IPS-NIHi7 (cell line): Measurements from ENCODE around the gene PNO1.
"Not testable (repeated sequence)": the region's sequence is repeated elsewhere in the genome, so short reads cannot be mapped to it uniquely, and the experiment has no call there.

ENCODE experiments used
- DNase-seq: peaks from one replicate; pipeline ENCODE4 v3.0.0; 2012; ENCODE audit warnings: mixed read lengths; ENCODE audit errors: extremely low spot score

Gene PNO1

DNA sequence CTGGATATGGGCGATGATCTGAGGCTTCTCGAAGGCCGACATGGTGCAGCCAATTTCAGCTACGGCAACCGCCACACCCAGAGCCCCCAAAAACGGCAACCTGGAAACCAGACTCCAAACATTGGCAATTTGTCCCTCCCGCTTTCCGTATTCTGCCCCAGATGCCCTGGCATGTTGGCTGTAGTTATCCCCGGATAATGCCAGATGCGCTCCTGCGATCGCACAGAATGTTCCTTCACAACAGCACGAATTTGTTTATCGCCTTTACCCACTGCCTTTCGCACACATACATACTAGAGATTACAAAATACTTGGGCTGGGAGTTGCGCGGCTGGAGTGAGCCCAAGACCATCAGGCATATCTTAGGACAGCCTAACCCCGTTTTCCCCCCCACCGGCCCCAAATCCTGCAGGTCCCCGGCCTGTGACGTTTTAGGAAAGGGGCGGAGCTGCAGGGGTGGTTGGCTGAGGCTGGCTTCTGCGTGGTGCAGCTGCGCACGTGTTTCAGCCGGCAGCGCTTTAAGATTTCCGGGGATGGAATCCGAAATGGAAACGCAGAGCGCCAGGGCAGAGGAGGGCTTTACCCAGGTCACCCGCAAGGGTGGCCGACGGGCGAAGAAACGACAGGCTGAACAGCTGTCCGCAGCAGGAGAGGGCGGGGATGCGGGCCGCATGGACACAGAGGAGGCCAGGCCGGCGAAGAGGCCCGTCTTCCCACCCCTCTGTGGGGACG lies at the start of gene PNO1:
PNO1 (plus strand) TSS at position 487 of the 732 bp plus-strand sequence; CDS start at position 534, 47 bp downstream.
- DNase-seq: peak; percentile 96

DNA sequence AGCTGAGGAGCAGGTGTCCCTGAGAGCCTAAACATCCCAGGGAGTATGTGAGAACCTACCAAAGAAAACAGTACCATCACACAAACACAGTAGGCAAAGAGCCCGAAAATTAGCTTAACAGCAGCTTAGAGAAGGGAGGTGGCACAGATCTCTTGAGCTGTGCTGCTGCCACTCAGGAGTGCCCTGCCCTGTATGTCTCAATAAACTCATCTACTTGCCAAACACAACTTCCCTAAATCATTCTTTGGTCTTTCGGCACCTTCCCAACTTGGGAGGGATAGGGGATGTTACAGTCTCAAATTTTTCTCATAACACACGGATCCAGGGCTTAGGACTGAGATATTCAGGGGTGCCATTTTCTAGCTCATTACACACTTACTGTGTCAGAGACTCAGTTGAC lies 49.6 kb upstream of the PNO1 start:
- DNase-seq: no peak

DNA sequence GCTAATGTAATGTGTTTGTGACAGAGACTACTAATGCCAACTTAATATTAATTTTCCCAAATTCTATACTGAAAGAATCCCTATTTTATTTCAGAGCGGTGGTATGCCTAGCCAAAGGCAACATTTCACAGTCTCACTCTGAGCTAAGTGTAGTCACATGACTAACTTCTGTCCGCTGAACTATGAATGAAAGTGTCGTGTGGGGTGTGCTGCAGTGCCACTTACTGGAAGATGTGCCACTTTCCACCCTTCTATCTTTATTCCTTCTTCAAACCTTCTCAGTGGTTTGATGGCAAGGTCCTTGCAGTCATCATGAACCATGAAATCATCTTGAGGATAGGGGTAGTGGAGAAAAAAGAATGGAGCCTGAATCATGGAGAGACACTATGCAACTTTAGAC lies 47.6 kb upstream of the PNO1 start:
- DNase-seq: no peak

DNA sequence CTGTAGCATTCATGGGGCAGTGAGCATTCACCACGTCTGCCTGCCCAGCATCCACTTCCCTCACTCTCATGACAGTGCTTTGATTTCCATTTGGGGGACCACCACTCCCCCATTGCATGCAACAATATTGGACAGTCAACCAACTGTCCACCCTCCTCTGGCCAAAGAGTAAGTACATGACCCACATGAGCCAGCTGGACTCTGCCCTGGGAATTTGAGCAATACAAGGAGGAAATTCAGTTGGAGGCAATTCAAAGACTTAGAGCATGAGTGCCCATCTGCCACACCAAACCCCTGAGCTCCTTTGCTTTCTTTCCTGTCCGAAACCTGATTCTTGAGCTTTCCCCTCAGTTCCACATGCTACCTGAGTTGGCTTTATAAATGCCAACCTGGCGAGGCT lies 41.7 kb upstream of the PNO1 start:
- no peak for DNase-seq

DNA sequence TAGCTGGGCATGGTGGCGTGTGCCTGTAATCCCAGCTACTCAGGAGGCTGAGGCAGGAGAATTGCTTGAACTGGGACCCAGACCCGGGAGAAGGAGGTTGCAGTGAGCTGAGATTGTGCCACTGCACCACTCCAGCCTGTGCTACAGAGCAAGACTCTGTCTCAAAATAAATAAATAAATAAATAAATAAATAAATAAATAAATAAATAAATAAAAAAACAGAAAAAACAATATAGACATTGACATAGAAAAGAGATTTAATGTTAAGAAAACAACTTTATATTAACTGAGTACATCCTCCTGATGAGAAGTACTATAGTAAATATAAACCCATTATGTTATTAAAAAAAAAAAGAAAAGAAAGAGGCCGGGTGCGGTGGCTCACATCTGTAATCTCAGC lies 39.8 kb upstream of the PNO1 start:
- DNase-seq: not testable (repeated sequence)

DNA sequence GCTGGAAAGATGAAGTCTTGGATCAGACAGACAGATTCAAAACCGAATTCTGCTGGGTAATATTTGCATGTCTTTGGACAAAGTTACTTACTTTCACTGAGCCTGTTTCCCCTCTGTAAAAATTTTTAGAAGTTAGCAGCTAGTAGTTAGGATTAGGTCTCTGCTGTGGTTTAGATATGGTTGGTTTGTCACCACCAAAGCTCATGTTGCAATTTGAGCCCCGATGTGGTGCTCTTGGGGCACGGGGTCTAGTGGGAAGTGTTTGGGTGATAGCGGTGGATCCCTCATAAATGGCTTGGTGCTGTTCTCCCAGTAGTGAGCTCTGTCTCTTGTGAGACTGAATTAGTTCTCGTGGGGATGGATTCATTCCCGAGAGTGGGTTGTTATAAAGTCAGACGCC lies 38.9 kb upstream of the PNO1 start:
- DNase-seq: no peak

DNA sequence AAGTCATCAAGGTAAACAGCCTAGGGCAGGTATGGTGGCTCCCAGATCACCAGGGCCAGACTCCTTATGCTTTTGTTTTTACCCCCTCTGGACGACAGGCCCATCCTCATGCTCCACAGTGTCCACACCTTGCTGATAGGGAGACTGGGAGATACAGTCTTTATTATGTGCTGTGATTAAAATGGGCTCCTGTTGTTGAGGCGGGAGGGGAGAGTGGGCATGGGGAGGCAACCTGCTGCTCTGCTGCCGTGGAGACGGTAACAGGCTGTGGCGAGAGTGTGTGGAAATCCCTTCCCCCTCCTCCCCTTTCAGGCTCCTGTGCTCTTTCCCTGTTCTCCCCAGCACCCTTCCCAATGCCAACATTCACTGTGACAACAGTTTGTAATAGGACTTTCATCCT lies 38.2 kb upstream of the PNO1 start:
- DNase-seq: no peak

DNA sequence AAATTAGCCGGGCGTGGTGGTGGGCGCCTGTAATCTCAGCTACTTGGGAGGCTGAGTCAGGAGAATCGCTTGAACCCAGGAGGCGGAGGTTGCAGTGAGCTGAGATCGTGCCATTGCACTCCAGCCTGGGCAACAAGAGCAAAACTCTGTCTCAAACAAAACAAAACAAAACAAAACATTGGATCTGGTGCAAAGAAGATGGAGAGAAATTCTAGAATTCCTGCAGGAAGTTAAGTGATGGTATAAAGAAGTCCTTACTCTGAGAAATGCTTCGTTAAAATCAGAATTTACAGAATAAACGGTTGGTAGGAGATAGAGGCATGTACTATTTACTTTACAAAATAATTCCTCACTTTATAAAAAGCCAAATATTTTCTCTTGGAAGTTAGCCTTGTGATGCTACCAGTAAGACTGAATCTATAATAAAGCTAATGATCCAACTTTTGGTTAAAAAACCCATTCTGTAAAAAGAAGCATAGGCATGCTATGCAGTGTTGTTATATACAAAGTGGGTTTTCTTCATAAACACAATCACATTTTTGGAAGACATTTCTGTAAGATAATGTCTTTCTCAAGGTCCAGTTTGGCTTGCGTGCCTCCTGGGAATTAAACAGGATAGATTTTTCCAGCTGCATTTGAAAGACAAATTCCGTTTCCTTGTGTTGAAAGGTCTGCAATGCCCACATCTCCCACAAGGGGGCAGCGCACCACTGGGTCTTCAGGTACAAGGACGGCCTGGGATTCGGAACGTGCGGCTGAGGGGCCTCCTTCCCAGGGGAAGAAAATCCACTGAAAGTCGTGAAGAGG lies 35.6 kb upstream of the PNO1 start:
- DNase-seq: peak; percentile 87

DNA sequence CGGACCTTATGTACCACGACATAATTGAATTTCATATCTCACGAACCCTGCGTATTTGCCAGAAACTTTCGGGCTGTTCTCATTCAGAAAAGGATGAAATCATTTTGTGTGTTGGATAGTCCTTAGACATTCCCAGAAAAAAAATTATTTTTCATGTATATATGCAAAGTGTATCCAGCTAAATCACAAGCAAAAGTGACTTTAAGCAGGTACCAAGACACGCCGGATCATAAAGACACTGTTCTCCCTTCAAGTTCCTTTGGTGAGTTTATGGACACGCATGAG lies 35.1 kb upstream of the PNO1 start:
- DNase-seq: no peak

DNA sequence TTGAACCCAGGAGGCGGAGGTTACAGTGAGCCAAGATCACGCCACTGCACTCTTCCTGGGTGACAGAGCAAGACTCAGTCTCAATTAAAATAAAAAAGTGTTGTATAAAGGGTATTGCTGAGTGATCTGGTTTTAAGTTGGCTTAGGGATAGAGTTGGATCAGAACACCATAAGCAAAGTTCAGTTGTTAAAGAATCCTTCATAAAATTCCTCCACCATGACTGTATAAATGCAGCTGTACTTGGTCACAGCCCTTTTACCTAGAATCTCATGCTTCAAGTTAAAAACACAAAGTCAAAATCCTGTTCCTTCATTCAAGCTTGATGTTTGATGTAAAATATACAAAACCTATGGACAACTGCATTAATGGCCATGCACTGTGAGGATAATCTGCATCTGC lies 33.4 kb upstream of the PNO1 start:
- DNase-seq: no peak

DNA sequence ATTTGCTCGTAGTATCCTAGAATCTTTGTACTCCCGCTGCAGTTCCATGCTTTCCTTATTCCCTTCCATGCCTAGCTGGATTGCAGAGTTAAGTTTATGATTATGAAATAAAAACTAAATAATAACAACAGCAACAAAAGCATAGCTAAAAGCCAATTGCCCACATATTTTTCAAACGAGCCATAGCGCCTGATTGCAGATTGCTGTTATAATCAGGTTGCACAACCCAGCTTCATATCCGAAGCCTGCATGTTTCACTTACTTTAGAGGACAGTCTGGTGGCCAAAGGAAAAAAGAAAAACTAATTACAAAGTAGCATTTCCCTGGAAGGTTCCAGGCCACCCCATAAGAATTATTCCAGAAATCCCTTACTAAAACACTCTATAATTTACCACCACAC lies 31.9 kb upstream of the PNO1 start:
- DNase-seq: no peak

DNA sequence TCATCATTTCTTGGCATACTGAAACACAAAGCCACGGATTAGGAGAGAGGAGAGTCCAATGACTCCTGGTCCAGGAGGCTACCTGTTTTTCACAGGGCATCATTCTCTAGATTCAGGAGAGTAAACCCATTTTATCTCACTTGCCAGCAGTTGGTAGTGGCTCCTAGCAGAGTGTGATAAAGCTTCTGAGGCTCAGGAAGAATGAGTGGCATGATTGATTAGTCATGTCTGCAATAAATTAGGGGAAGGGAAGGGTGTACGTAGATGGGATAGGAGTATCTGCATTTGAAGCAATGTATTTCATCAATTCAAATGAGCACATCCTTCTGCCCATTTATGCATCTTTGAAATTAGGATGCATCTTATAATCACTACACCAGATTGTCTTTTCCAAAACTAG lies 31.1 kb upstream of the PNO1 start:
- no peak for DNase-seq

DNA sequence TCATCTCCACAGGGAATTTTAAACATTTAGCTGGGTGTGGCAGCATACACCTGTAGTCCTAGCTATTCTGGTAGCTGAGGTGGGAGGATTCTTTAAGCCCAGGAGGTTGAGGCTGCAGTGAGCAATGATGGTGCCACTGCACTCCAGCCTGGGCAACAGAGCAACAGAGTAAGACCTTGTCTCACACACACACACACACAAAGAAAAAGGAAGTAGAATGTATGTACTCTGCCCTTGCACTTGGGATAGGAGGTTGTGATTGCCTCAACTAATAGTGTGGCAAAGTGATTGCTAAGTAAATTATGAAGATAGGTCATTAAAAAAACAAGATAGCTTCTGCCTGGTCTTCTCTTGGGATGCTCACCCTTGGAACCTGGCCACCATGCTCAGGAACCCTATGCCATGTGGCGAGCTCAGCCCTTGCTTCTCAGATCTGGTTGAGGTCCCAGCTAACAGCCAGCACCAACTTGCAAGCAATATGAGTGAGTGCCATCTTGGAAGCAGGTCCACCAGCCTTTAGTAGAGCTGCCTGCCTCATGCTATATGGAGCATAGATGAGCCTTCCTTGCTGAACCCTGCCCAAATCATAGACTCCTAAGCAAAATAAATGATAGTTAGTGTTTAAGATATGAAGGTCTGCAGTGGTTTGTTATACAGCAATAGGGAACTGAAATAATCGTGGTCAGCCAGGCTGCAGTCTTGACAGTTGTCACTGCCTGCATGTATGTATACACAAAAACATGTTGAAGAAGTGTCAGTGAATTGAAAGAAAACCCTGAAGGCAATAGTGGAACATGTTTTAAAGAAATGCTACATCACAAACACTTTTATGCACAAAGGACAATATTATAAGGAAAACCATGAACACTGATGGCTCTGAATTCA lies 30.1 kb upstream of the PNO1 start:
- no peak for DNase-seq

DNA sequence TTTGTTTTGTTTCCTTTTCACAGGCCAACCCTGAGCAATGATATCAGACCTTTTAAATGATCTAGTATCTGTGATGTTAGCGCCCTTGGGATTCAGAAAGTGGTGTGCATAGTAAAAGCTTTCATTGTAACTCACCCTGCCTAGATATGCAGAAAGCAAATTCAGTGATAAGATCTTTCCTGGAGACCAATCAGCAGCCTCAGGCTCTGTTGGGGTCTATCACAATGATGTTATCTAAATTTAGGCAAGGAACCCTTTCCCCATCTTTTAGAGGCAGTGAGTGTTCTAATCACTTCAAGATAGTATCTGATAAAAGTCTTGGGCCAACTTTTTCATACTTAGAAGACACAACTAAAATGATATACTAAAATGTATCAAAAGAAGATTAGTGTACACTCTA lies 23.6 kb upstream of the PNO1 start:
- no peak for DNase-seq

DNA sequence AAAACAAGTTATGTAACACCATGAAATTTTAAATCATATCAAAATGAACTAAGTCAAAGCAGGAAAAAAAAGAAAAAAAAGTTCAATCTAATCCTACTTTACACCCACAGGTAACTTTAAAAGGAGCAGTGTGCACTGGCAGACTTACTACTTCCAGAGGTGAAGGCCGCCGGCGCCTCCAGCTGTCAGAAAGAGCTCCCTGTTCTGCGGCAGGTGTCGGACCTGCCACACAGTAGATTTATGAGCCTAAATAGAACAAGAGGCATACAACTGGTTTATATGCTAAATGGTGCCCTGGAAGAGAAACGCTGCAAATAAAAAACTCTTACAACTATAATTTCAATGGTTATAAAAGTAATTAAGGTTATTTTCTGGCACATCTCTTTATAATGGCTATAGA lies 23.1 kb upstream of the PNO1 start:
- DNase-seq: no peak

DNA sequence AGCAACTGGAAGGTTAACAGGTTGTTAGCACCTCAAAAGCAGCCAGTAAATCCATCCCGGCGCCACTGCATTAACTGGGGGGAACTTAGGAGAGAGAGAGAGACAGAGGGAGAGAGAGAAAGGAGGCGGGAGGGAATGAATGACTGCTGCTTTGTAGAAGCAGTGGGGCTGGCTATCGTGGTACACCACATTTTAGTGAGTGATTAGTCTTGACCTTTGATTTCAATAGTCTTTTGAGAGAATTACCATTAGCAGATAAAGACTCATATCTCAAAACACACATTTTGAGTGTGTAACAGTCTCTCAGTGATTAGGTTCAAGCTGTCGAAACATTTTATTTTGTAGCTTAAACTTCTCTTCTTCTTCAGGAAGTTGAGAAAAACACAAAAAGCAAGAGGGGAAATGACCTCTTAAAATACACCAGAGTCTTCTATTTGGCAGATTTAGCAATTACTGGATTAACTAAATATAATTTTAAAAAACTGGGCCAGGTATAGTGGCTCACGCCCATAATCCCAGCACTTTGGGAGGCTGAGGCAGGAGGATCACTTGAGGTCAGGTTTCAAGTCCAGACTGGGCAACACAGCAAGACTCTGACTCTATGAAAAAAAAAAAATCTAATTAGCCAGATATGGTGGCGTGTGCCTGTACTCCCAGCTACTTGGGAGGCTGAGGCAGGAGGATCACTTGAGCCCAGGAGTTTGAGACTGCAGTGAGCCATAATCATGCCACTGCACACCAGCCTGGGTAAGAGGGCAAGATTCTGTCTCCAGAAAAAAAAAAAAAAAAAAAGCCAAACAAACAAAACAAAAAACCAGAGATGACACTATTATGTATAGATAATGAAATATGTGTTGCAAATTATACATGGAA lies 22.0 kb upstream of the PNO1 start:
- no peak for DNase-seq

DNA sequence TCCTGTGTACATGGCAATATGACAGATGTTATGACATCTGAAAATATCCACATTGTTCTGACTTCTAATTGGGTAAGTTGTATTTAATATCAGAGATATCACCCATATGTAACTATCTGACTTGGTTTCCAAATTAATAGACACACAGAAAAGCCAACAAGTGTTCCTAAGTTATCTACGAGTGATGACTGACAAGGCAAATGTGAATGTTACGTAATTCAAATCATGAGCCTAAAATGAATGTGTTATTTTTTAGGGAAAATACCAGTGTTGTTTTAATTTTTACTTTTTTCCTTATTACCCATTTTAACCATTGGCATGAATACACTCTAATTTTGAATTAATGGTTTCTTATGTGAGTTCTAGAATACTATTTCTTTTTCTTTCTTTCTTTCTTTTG lies 15.8 kb upstream of the PNO1 start:
- no peak for DNase-seq

DNA sequence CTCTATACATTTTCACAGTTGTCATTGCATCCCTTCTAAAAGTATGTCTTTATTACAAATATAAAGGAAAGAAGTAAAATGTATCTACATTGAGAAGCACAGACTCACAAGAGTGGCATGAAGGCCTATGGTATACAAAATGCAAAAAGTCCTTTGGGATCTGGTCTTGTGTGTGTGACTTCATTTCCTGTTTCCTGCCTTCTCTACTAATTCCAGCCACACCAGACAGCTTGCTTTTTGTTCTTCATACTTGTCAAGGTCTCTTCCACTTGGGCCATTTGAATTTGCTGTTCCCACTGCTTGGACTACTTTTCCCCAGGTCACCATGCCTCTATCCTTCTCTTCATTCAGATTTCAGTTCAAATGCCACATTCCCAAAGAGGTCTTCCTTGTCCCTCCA lies 6.7 kb upstream of the PNO1 start:
- DNase-seq: no peak

DNA sequence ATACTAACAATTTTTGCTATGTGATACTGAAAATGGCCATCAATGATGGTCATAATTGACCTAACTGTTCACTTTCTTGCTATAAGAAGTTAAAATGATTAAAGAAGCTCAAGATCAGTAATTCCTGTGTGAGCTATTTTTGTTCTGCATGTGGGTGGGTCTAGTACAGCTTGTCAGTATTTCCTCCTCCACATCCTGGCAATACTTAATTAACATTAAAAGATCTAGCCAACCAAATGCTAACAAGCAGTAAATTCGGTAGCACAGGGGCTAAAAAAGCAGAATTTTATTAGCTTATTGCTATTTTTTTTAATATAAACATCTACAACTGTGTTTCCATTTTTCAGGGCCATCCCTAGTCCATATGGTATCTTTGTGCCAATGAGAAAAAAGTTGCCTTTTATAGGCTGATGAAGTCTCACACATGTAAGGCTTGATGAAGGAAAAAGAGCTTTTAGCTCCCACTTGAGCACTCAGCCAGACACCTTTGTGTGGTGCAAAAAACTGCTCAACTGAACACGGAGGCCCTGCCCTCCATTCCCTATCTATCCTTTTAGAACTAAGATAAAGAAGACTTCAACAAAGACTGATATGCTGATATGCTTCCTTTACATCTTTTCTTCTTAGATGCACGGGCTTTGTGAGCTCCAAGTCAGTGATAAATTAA lies 4.9 kb upstream of the PNO1 start:
- DNase-seq: no peak

DNA sequence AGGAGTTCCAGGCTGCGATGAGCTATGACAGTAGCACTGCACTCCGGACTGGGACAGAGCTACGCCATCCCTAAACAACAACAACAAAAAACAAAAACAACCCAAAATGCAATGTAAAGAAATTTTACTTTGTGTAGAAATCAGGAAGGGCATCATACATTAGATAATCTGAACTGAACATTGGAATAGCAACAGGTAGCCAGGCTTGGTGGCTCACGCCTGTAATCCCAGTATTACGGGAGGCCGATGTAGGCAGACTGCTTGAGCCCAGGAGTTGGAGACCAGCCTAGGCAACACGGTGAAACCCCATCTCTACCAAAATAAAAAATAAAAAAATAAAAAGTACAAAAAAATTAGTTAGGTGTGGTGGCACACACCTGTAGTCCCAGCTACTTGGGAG lies 2.1 kb upstream of the PNO1 start:
- DNase-seq: no peak

DNA sequence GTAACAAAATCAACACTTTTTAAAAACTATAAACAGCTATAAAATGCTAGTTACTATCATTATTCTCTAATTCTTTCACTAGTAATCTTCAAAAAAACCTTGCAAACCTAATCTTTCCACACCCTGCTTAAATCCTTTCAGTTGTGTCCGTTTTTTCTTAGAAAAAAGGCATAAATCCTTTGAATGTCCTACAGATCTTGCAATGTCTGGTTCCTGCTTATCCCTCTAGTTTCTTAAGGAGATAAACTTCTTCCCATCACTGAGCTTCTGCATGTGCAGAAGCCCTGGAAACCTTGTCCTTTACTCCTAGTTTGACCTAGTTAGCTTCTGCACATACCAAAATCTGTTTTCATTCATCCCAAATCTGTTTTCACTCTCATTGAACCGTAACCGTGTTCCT lies 1.3 kb upstream of the PNO1 start:
- DNase-seq: no peak
